ENCODE data around the gene KRTAP10-2. TPM values are rescaled to one million over a fixed set of nuclear protein-coding genes. Genes with fewer than 3 reads are reported as not detected.

The KRTAP10-2 gene
- total and polyA plus RNA-seq, 2 experiments from 2014 or later, result 0.24 TPM; not detected in 1

GRCh38 chr21:44530221-44530902, 20.9 kb downstream of the KRTAP10-2 start:
- H3K4me3 Mint-ChIP-seq, result no peak overlapping the region
- ATAC-seq (no peak), DNase-seq (ENCODE audit: low spot score) (no peak)
- no peaks in the 10 kb centered on the region for H4K20me1 ChIP-seq (replicated peaks; ENCODE audit: insufficient read depth)
- no peak overlapping the region for H3K27ac Mint-ChIP-seq
- no peak overlapping the region for H2AFZ ChIP-seq
- no peaks in the 10 kb centered on the region for H3K4me1 ChIP-seq (ENCODE audit: insufficient read depth)
- no peak overlapping the region for H3K4me2 ChIP-seq
- TF ChIP-seq NANOG (IDR thresholded peaks at IDR 0.05; ENCODE audit: borderline replicate concordance) (no peak), CREB1 (CRISPR knock-in tag; IDR thresholded peaks at IDR 0.05; ENCODE audit: low read depth) (no peak), ZNF114 (CRISPR knock-in tag; IDR thresholded peaks at IDR 0.05) (no peak), EZH2 (IDR thresholded peaks at IDR 0.05; ENCODE audit: low read depth, unreplicated experiment) (no peak), ETS1 (IDR thresholded peaks at IDR 0.05) (no peak)
- H3K9me2 ChIP-seq (ENCODE audit: insufficient read depth), result 0 out of 2 replicates have a peak, but pooled peaks cover 2% of the 10 kb centered on the region
- peaks cover 6% of the 10 kb centered on the region for H3K27me3 Mint-ChIP-seq (ENCODE audit: insufficient read depth, low read depth, poor library complexity)
- no peaks in the 10 kb centered on the region for H3K79me2 ChIP-seq (replicated peaks; ENCODE audit: insufficient read depth)
- no peaks in the 10 kb centered on the region for H3F3A ChIP-seq (replicated peaks; ENCODE audit: low read depth)
- no peak overlapping the region for H3K27ac ChIP-seq (ENCODE audit: low read depth)
- H3K4me1 Mint-ChIP-seq, result peaks cover 3% of the 10 kb centered on the region; the same call in 2 of the 3 replicates
- peaks cover 4% of the 10 kb centered on the region; the same call in 1 of the 3 replicates for H3K9me3 Mint-ChIP-seq
- H3K36me3 ChIP-seq (ENCODE audit: insufficient read depth), result no peaks in the 10 kb centered on the region
- H3K36me3 Mint-ChIP-seq (ENCODE audit: low read depth), result no peaks in the 10 kb centered on the region
- H3K4me3 ChIP-seq, result no peak overlapping the region
- H3K27me3 ChIP-seq (ENCODE audit: insufficient read depth), result no peaks in the 10 kb centered on the region

GRCh38 chr21:44529503-44530125, 21.7 kb downstream of the KRTAP10-2 start:
- Histone ChIP-seq H3K27me3 (ENCODE audit: insufficient read depth) (no peaks in the 10 kb centered on the region), H3K27ac (ENCODE audit: low read depth) (no peak overlapping the region), H2AFZ (no peak overlapping the region), H3K4me3 (no peak overlapping the region), H3K4me1 (ENCODE audit: insufficient read depth) (no peaks in the 10 kb centered on the region), H4K20me1 (replicated peaks; ENCODE audit: insufficient read depth) (no peaks in the 10 kb centered on the region), H3K4me2 (no peak overlapping the region), H3K36me3 (ENCODE audit: insufficient read depth) (no peaks in the 10 kb centered on the region), H3K79me2 (replicated peaks; ENCODE audit: insufficient read depth) (no peaks in the 10 kb centered on the region), H3F3A (replicated peaks; ENCODE audit: low read depth) (no peaks in the 10 kb centered on the region), H3K9me2 (ENCODE audit: insufficient read depth) (0 out of 2 replicates have a peak, but pooled peaks cover 2% of the 10 kb centered on the region)
- ATAC-seq, result no peak
- no peak overlapping the region for H3K4me3 Mint-ChIP-seq
- H3K27me3 Mint-ChIP-seq (ENCODE audit: insufficient read depth, low read depth, poor library complexity), result peaks cover 6% of the 10 kb centered on the region
- H3K4me1 Mint-ChIP-seq, result peaks cover 3% of the 10 kb centered on the region; the same call in 2 of the 3 replicates
- H3K36me3 Mint-ChIP-seq (ENCODE audit: low read depth), result no peaks in the 10 kb centered on the region
- peaks cover 2% of the 10 kb centered on the region; the same call in 1 of the 3 replicates for H3K9me3 Mint-ChIP-seq
- DNase-seq (ENCODE audit: low spot score), result no peak
- no peak overlapping the region for H3K27ac Mint-ChIP-seq
- no peak for TF ChIP-seq ZNF462 (CRISPR knock-in tag; IDR thresholded peaks at IDR 0.05)
- TF ChIP-seq ETS1 (IDR thresholded peaks at IDR 0.05), result no peak
- no peak for TF ChIP-seq ZNF114 (CRISPR knock-in tag; IDR thresholded peaks at IDR 0.05)
- TF ChIP-seq CTCF (conservative IDR thresholded peaks at IDR 0.05; ENCODE audit: low read depth in 2 of 2), result no peak

Data from GM23338 (cell line).